ENCODE data around the gene BANK1.

- TF ChIP-seq EZH2 (IDR thresholded peaks at IDR 0.05): no peak
- TF ChIP-seq POLR2AphosphoS5 (IDR thresholded peaks at IDR 0.05; ENCODE audit: borderline replicate concordance, low read depth, low read length): no peak
Observed at GRCh38 chr4:101983835-101984234, 193.3 kb downstream of the BANK1 start.

All from SK-N-MC (cell line).